Measurements from ENCODE around the gene FSTL4. TPM values are rescaled to one million over a fixed set of nuclear protein-coding genes. Genes with fewer than 3 reads are reported as not detected.

The FSTL4 gene
- total and polyA plus RNA-seq, 4 donors, result 0.02 to 0.18 TPM; not detected in 2

GRCh38 chr5:133384120-133384855, 228.1 kb downstream of the FSTL4 start:
- H3K4me3 ChIP-seq (ENCODE audit: low read depth in 1 of 3, low read length in 3 of 3), result no peak overlapping the region
- peaks cover 0 to 2% (median 0%) of the 10 kb centered on the region in 4 donors for H3K27me3 ChIP-seq (ENCODE audit: control insufficient read depth in 4 of 4, insufficient read depth in 4 of 4, low read length in 3 of 4)
- H3K4me1 ChIP-seq (ENCODE audit: control insufficient read depth in 4 of 4, insufficient read depth in 4 of 4, low read length in 3 of 4), result no peaks in the 10 kb centered on the region
- H3K9ac ChIP-seq (ENCODE audit: low read depth in 1 of 2, low read length in 2 of 2), result no peak overlapping the region
- no peaks in the 10 kb centered on the region for H3K9me3 ChIP-seq (ENCODE audit: control insufficient read depth in 4 of 4, low read length in 3 of 4)
- H3K36me3 ChIP-seq (ENCODE audit: control insufficient read depth in 4 of 4, insufficient read depth in 3 of 4, low read depth in 1 of 4, low read length in 3 of 4), result no peaks in the 10 kb centered on the region
- H3K27ac ChIP-seq (ENCODE audit: low read depth in 1 of 2, low read length in 2 of 2), result no peak overlapping the region
- WGBS, result 90% methylated on average over 12 of the region's 12 CpGs
- TF ChIP-seq, protein P1, sequence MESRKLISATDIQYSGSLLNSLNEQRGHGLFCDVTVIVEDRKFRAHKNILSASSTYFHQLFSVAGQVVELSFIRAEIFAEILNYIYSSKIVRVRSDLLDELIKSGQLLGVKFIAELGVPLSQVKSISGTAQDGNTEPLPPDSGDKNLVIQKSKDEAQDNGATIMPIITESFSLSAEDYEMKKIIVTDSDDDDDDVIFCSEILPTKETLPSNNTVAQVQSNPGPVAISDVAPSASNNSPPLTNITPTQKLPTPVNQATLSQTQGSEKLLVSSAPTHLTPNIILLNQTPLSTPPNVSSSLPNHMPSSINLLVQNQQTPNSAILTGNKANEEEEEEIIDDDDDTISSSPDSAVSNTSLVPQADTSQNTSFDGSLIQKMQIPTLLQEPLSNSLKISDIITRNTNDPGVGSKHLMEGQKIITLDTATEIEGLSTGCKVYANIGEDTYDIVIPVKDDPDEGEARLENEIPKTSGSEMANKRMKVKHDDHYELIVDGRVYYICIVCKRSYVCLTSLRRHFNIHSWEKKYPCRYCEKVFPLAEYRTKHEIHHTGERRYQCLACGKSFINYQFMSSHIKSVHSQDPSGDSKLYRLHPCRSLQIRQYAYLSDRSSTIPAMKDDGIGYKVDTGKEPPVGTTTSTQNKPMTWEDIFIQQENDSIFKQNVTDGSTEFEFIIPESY (IDR thresholded peaks at IDR 0.05), result no peak
- TF ChIP-seq FOXA2 (IDR thresholded peaks at IDR 0.05) (no peak), FOXA1 (IDR thresholded peaks at IDR 0.05) (no peak), TAF1 (conservative IDR thresholded peaks at IDR 0.05) (no peak), EGR1 (IDR thresholded peaks at IDR 0.05; ENCODE audit: low read depth in 2 of 2) (no peak), SP1 (IDR thresholded peaks at IDR 0.05) (no peak), HNF4A (conservative IDR thresholded peaks at IDR 0.05) (no peak), RXRA (IDR thresholded peaks at IDR 0.05) (no peak), JUND (IDR thresholded peaks at IDR 0.05) (no peak), HNF4G (IDR thresholded peaks at IDR 0.05) (no peak), RAD21 (IDR thresholded peaks at IDR 0.05) (no peak), NR2F2 (IDR thresholded peaks at IDR 0.05) (no peak), ATF3 (IDR thresholded peaks at IDR 0.05) (no peak), YY1 (IDR thresholded peaks at IDR 0.05) (no peak), REST (IDR thresholded peaks at IDR 0.05) (no peak)
- TF ChIP-seq, protein P2, sequence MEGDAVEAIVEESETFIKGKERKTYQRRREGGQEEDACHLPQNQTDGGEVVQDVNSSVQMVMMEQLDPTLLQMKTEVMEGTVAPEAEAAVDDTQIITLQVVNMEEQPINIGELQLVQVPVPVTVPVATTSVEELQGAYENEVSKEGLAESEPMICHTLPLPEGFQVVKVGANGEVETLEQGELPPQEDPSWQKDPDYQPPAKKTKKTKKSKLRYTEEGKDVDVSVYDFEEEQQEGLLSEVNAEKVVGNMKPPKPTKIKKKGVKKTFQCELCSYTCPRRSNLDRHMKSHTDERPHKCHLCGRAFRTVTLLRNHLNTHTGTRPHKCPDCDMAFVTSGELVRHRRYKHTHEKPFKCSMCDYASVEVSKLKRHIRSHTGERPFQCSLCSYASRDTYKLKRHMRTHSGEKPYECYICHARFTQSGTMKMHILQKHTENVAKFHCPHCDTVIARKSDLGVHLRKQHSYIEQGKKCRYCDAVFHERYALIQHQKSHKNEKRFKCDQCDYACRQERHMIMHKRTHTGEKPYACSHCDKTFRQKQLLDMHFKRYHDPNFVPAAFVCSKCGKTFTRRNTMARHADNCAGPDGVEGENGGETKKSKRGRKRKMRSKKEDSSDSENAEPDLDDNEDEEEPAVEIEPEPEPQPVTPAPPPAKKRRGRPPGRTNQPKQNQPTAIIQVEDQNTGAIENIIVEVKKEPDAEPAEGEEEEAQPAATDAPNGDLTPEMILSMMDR (IDR thresholded peaks at IDR 0.05; ENCODE audit: low read depth, low read length, missing input control), result no peak
- peak; percentile 24 for DNase-seq (ENCODE audit: low spot score)

GRCh38 chr5:133383580-133383939, 228.8 kb downstream of the FSTL4 start:
- Histone ChIP-seq H3K4me3 (ENCODE audit: low read depth in 1 of 3, low read length in 3 of 3) (no peak overlapping the region), H3K9ac (ENCODE audit: low read depth in 1 of 2, low read length in 2 of 2) (no peak overlapping the region), H3K36me3 (ENCODE audit: control insufficient read depth in 4 of 4, insufficient read depth in 3 of 4, low read depth in 1 of 4, low read length in 3 of 4) (no peaks in the 10 kb centered on the region), H3K27me3 (ENCODE audit: control insufficient read depth in 4 of 4, insufficient read depth in 4 of 4, low read length in 3 of 4) (peaks cover 0 to 2% (median 0%) of the 10 kb centered on the region in 4 donors), H3K4me1 (ENCODE audit: control insufficient read depth in 4 of 4, insufficient read depth in 4 of 4, low read length in 3 of 4) (no peaks in the 10 kb centered on the region), H3K9me3 (ENCODE audit: control insufficient read depth in 4 of 4, low read length in 3 of 4) (no peaks in the 10 kb centered on the region), H3K27ac (ENCODE audit: low read depth in 1 of 2, low read length in 2 of 2) (no peak overlapping the region)
- peak; percentile 16 for DNase-seq (ENCODE audit: low spot score)
- whole genome bisulfite sequencing, result 60% methylated on average over 9 of the region's 9 CpGs
- TF ChIP-seq, protein P1 (IDR thresholded peaks at IDR 0.05), result no peak
- TF ChIP-seq, protein P2 (IDR thresholded peaks at IDR 0.05; ENCODE audit: low read depth, low read length, missing input control), result no peak
- TF ChIP-seq, protein P3, sequence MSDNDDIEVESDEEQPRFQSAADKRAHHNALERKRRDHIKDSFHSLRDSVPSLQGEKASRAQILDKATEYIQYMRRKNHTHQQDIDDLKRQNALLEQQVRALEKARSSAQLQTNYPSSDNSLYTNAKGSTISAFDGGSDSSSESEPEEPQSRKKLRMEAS (IDR thresholded peaks at IDR 0.05), result no peak
- TF ChIP-seq EGR1 (IDR thresholded peaks at IDR 0.05; ENCODE audit: low read depth in 2 of 2), result no peak
- TF ChIP-seq JUND (IDR thresholded peaks at IDR 0.05), result no peak

Data from liver (tissue), 9 donors.